Body of pancreas (tissue), 4 donors: ENCODE data around the gene INSR.

Experiments used
- POLR2A ChIP-seq, 3 donors: fragments of 450-650 bp; IDR thresholded peaks; one replicate each; pipeline ENCODE4 v1.6.1; 2016; ENCODE audit warnings: antibody characterized with exemption in 3 of 3, mild to moderate bottlenecking in 2 of 3
- TF ChIP-seq, protein P1 (sequence below), 7 experiments: fragments of 450-650 bp in 4 of 7; fragments of 200-600 bp in 3 of 7; sonication (generic) in 3 of 7; IDR thresholded peaks; one replicate each; pipeline ENCODE4 v1.5.1; 2016 to 2019; ENCODE audit warnings: antibody characterized with exemption in 7 of 7

DNA sequence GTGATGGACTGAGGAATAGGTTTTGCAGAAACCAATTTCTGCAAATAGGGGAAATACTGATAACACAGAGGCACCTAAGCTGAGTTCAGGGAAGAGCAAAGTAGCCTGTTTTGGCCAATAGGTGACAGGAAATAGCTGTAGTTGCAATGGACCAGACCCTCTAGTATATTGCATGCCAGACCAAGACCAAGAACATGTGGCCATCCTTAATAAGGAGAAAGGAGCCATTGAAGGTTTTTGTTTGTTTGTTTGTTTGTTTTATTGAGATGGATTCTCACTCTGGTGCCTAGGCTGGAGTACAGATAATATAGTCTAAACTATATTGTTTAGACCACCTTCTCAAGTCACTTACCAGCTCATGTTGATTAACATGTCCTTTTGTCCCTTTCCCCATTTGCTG lies 123.2 kb downstream of the INSR start:
- TF ChIP-seq, protein P1, sequence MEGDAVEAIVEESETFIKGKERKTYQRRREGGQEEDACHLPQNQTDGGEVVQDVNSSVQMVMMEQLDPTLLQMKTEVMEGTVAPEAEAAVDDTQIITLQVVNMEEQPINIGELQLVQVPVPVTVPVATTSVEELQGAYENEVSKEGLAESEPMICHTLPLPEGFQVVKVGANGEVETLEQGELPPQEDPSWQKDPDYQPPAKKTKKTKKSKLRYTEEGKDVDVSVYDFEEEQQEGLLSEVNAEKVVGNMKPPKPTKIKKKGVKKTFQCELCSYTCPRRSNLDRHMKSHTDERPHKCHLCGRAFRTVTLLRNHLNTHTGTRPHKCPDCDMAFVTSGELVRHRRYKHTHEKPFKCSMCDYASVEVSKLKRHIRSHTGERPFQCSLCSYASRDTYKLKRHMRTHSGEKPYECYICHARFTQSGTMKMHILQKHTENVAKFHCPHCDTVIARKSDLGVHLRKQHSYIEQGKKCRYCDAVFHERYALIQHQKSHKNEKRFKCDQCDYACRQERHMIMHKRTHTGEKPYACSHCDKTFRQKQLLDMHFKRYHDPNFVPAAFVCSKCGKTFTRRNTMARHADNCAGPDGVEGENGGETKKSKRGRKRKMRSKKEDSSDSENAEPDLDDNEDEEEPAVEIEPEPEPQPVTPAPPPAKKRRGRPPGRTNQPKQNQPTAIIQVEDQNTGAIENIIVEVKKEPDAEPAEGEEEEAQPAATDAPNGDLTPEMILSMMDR (IDR thresholded peaks at IDR 0.05) = no peak
- no peak for TF ChIP-seq POLR2A (IDR thresholded peaks at IDR 0.05)
